ENCODE measurements around the gene KCNH5.

Gene KCNH5

DNA sequence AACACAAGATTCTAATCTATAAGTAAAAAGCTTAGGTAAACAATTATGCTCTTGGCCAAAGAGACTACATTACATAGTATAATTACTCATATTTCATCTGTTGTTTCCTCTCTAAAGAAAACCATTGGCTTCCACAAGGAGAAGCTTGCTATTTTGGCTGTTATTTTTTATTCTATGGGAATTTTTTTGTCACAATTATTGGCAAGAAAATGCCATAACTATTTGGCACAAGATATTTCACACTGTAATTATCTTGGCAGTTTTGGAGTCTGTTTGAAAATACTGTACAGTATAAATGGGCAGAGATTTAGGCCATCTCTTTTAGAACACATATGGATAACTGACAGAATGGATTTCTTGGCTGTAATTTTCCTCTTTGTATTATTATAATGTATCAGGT is 51.2 kb downstream of the KCNH5 start:
- DNase-seq = no peak

DNA sequence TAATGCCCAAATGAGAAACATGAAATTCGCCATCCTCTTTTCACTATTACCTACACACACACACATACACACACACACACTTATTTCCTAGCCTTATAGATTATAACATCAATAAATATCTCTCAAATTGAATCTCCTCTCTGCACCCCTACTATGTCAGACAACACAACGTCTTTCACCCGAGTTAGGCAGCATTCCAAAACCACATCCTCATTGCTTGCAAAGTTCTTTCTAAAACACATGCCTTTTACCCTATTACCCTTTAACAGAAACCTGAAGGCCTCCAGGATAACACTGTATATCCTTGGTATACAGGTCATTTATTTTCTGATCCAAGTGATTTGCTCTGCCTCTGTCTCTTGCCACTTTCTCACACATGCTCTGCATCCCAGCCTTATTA is 56.3 kb downstream of the KCNH5 start:
- no peak for DNase-seq

DNA sequence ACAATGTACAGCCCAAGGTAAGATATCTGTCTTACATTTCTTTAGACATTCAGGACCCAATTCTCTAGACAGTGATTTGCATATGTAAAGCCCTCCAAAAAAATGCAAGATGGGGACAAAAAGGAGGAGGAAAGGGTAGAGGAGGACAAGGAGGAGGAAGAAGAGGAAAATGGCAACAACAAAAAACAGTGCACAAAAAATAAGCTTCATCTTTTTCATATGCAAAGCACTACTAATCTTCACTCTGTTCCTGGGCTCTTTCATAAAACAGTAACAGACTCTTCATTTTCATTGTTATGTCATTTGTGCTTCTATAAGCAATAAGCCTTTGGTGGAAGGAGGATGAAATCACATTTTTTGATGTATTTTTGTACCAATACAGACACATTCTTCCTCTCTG is 61.4 kb downstream of the KCNH5 start:
- no peak for DNase-seq

DNA sequence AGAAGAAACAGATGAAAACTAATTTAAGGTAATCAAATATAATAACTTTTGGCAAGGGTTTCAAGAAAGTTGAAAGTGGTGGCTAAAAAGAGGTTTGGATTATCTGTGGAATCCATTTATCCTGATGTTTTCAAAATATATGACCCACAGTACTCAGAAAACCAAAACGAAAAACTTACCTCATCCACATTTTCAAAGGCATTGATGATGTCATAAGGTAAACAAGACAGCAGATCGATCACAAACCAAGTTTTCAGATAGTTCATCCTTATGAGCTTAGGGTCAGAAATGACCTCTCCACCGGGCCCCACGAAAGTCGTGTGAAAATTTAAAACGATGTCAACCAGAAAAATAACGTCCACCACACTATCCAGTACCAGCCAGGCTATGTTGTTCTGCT is 64.6 kb downstream of the KCNH5 start:
- DNase-seq = no peak

DNA sequence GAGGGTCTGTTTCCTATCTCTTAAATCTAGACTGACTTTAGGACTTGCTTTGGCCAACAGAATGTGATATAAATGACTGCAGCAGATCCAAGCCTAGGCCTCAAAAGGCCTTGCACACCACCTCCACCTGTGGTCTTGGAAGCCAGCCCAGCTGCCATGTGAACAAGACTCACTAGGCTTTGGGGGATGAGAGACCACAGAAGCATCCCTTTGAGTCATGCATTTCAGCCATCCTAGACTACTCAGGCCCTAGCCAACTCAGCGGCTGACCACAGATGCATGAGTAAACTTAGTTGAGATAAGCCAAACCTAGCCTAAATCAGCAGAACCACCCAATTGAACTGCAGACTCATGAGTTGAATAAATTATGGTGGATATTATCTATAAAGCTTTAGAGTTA is 87.7 kb downstream of the KCNH5 start:
- DNase-seq = no peak

DNA sequence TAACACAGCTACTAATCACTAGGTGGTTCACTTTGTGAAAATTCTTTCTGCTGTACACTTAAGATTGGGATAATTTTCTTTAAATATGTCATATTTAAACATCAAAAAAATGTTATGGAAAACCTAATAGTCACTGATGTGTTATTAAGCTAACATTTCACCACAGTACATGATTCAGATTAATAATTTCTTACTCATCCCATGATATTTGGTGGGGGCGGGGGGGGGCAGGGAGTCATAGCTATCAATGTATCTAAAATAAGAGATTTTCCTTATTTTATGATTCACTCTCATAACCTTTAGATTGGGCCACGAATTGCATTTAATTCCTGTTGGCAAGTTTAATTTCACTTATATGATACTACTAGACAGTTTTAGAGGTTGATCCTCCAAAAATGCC is 88.8 kb downstream of the KCNH5 start:
- no peak for DNase-seq

DNA sequence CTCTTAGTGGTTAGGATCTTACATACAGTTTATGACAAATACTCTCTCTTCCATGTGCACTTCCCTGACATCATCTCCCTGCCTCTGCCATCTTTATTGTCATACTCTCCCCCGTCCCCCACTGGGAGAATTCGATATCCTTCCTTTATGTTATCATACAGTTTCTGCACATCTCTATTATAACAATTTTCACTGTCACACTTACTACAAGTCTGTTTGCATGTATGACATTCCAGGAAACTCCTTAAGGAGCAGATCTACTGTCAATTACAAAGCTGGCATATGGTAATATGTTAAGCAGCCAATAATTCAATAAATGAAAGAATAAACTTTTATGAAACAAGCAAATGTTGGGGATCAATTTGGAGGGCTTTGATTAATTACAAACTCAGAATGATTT is 91.1 kb downstream of the KCNH5 start:
- no peak for DNase-seq

DNA sequence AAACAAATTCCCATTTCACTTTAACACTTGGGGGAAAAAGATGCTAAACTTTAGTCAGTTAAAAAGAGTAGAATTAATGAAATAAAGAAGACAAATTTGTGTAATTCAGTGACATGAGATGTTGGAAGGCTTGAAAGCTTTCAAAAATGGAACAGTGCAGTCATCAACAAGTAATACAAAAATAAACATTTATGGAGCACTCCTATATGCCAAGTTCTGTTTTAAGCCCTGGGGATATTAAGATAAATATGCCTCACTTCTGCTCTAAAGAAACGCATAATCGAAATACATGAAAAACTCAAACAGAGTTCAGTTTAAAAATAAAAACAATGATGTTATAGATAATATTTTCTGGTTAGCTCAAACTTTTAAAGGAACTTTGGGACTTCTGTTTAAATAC is 93.0 kb downstream of the KCNH5 start:
- no peak for DNase-seq

DNA sequence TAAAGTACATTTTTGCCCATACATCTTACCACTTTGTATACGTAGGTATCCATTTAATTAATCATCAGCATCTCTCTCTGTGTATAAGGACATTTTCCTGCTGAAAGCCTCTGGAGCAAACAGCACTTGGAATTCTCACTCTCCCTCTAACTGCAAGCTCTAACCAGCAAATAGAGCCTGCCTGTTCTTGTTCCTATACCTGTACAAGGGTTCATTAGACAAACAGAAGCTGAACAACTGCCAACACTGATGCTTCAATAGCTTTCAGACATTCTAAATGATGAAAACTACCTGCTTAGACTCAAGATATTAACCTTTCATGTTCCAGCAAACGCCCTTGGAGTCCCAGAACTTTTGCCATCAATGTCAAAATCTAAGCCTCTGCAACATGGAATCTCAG is 98.0 kb downstream of the KCNH5 start:
- DNase-seq = no peak

DNA sequence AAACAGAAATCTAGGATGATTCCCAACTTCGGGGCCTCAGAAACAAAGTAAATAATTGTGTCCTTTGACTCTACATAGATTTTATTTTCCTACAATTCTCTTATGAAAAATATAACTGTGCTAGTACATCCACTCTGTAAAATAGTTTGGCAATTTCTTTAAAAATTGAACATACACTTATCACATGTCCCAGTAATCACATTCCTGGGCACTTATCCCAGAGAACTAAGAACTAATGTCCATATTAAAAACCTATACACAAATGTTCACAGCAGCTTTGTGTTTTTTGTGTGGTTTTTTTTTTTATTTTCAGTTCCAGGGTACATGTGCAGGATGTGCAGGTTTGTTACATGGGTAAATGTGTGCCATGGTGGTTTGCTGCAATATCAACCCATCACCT is 99.0 kb downstream of the KCNH5 start:
- DNase-seq = no peak

DNA sequence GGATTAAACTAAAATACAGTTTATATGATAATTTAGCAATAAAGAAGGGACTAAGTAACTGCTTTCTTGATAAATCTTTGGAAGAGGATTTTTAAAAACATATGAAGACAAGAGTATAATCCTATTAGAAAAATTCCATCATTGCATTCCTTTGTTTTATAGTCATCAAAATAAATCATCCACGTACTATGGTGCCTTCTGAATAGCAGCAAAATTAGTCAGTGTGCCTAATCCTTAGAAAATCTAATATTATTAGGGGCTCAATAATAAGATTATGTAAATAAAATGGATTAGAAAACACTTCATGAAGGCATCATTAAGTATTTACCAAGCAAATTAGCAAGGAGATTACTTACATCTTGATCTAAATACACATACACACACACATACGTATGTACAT is 102.1 kb downstream of the KCNH5 start:
- DNase-seq = no peak

DNA sequence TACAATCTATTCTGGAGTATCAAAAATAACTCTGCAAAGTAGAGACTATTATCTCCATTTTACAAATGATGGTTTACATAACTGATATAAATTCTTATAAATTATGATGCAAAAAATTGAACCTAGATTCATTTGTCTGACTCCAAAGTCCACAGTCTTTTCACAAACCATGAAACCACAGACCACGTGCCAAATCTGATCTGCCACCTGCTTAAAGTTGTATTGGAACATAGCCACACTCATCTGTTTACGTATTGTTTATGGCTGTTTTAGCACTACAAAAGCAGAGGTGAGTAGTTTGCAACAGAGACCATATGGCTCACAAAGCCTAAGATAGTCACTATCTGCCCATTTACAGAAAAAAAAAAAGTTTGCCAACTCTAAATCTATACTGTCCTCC is 105.3 kb downstream of the KCNH5 start:
- no peak for DNase-seq

DNA sequence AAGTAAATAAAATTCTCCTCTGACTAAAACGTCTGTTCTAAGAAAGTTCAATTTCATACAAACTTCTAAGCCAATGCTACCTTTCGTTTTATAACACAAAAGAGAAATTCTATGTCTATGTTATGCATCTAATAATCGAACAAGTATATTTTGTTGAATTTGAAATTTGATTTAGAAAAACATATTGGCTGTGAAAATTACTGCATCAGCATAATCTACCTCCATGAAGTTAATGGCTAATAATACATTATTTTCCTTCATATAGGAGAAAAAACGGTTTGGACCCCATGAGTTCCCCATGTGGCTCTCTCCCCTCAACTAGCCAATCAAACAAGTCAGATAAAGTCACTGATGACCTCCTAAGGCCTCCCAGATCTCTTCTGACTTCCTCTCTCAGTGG is 106.5 kb downstream of the KCNH5 start:
- no peak for DNase-seq

DNA sequence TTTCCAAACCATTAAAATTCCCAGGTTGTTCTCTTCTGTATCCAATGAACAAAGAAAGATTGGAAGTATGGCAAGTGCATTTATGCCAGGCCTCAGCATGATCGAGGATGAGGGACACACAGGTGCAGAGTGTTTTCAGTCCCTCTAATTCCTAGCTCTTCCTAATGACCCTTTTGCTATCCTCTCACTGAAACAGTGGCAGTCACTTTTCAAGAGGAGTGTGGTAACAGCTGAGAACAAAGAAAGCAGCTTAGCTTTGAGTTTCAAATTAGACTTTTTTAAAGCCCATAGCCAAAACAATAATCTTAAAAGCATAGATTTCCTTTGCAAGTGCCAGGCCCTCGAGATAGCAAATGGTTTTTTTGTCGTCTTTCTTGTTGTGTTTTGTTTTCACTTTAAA is 110.8 kb downstream of the KCNH5 start:
- DNase-seq = no peak

DNA sequence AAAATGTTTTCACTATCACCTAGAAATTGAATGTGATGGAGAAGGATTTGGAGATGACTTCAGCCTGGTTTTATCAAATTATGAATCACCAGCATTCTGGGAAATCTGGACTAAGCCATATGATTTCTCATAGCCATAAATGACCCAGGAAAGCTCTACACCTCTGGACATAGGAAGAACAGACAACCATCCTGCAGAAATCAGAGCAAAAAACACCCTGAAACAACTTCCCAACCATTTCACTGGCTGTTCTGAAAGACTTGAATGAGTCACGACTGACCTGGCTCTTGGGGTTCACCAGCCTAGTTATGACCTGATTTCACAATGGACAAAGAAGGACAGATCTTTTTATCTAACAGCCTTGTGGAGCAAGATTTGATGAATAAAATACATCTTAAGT is 123.8 kb downstream of the KCNH5 start:
- DNase-seq = no peak

DNA sequence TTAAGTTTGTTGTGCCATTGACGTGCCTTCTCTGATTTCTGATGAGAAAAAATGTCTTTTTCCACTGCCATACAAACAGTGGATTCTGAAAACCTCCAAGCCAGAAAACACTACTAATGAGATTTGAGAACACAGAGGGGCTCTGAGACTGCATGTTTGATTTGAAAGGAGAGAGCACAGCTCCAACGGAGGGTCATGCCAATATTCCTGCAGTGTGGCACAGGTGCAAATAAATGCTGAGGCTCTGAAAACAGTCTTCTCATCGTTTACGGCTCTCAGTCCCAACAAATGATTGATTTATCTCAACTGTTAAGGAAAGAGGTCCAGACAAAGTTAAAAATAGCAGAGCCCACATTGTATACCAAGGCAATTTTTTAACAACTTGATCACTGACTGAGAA is 128.7 kb downstream of the KCNH5 start:
- DNase-seq = no peak

DNA sequence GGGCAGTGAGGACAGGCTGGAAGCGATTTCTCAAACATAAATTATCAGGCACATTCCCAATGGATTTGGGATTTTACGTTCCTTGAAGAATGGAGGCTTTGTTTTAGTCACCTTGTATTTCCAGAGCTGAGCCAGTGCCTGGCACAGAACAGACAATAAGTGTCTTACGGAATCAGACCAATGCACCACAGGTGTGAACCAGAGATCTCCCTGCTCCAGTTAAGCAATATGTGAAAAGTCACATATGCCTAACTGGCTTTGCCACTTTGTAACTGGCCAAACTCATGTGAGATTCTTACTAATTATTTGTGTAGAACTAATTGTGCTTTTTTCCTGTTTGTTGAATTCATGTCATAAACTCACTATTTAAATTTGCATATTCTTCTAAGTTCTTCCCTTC is 130.4 kb downstream of the KCNH5 start:
- no peak for DNase-seq

DNA sequence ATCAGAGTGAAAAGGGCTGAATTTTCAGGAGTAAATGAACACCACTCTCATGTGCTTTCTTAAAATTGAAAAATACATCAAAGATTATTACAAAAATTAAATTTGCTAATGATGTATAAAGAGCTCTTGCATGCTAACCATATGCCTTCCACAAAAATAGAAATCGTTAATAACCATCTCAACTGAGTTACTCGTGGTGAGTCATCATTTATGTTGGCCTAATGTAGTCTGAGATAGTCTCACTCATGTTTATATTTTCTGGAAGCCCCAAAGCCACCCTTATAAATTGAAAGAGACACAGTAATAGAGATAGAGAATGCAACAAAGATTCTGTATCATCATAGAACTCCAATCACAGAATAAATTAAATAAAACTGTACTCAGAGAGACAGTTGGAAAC is 131.2 kb downstream of the KCNH5 start:
- no peak for DNase-seq

DNA sequence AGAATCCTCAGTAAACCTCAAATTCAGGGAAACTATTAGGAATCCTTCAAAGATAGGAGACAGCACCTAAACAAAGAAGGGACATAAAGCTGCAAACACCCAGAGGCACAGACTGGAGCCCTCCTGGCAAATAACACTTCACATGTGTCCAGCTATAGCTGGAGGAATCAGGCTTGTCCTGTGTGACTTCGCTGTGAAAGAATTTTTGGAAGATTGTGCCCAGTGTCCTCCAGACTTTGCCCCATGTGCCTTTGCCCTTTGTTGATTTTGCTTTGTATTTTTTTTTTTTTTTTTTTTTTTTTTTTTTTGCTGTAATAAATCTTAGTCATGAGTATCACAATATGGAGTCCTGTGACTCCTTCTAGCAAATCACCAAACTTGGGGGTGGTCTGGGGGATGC is 136.8 kb downstream of the KCNH5 start:
- DNase-seq = no peak

DNA sequence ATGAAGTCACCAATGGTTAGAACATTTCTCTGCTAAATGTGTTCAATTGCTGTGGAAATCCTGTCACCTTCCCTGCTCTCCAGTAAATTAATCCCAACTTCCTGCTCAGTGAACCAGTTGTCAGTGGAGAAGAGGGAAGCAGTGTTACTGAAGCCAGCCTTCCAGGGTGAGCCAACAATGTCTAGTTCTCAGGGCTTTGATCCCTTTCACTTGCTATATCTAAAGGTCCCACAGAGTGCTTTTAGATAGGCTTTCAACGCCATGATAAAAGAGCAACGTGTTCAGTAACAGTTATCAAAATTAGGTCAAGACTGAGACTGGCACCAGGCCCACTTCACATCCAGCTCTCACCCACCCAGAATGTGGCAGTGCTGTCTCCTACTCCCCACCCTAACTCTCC is 139.7 kb downstream of the KCNH5 start:
- DNase-seq = no peak

DNA sequence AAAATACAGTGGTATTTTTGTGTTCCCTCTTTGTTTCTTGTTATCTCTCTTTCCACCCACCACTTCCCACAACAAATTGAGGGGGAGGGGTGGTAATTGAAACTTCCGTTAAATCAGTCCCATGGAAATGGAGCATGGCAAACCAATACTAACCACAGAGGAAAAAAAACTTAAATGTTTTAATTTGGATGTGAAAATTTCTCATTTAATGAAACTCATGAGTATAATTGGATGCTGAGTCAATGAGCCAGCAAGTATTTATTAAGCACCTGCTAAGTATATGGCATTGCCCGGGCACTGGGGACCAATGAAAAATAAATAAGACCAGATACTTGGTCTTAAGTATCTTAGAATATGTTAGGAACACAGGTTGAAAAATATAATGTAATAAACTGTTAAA is 147.5 kb downstream of the KCNH5 start:
- DNase-seq = no peak

DNA sequence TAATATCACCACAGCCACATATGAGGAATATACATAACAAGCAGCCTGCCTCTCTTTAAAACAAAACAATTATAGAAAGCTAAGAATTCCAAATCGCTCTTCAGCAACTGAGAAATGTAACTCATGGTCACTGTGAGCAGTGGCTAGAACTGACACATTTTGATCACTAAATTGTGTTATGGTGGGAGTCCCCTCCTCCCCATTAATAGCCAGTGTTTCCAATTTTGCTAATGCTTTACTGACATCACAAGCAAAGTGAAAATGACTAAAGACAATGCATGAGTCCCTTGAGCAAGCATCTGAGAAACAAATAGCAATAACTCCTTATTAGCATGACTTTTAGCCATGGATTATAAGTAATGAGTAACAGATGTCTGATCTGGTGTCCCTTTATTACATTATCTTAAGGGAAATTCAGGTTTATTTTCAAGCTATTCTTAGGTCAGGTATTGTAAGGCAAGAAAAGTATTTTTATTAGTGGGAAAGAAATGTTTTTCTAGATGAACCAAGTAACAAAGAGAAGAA is 148.3 kb downstream of the KCNH5 start:
- DNase-seq = no peak

DNA sequence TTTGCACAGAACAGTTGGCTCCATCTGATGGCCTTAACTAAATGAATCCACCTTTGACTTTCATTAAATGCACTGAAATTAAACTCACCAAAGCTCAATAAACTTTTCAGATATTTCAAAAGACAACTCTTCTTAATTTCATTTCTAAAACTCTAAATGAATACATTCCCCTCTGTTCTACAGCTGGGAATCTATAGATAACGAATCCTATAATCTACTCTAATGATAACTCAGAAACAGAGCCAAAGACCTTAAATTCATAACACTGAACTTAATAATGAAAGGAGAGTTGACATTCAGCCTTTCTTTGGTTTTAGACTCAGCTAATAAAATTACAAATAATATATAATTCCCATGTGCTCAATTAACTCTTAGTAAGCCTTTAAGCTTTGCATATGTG is 150.5 kb downstream of the KCNH5 start:
- no peak for DNase-seq

DNA sequence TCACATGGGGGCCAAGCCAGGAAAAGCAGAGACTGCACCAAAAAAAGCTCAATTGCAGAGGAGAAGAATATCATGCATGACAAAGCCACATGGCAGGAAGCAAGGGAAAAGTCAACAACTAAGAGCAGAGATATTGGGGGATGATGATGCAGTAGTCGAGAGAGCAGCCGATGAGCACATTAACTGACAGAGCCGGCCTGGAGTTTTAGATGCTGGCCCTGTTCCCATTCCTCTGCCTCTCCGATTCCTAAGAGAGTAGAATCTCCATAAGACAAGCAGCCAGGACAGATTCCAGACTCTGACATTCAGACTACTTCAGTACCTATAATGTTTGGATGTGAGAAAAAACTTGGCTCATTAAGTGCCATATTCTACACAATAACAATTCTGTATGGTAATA is 155.9 kb downstream of the KCNH5 start:
- DNase-seq = no peak

DNA sequence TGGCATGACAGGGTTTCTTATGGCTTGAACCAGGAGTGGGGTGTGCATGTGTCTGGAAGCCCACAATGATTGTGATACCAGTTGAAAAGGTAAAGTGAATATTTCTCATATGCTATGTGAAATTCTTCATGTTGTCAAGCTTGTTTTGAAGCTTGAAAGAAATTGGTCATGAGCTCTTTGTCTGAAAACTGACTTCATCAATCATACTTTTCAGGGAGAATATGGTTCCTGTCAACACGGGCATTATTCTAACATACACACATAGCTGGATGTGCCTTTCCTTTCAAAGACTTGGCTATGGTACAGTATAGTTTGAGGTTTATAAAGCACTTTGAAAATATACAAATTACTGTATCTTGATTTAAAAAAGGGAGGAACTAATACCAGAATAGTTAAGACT is 158.8 kb downstream of the KCNH5 start:
- no peak for DNase-seq

DNA sequence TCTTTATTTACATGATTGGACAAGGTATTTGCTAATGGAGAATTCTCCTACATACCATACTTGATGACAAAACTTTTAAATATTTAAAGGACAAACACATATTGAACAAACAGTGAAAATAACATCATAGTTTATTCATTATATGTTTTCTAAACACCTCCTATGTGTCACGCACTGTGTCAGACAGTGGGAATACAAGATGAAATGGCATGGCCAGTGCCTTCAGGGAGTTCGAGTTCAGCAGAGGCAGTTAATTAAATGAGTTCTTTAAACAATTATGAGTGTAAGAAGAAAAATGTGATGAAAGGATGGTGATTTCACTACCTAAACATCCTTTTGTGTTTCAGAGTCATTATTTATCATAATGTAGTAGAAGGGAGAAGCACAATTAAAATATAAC is 159.8 kb downstream of the KCNH5 start:
- no peak for DNase-seq

Measured in NCI-H1417 treated with DMSO at 0.1 percent for 48 hours (cell line).